Thyroid gland (tissue), 4 donors: Measurements from ENCODE around the gene BICDL1.

Experiments used
- CTCF ChIP-seq, 6 experiments: fragments of 200-600 bp in 3 of 6; fragments of 450-650 bp in 3 of 6; sonication (generic) in 3 of 6; IDR thresholded peaks; one replicate each; pipeline ENCODE4 v1.5.1; 2016 to 2019; ENCODE audit warnings: antibody characterized with exemption in 6 of 6, mild to moderate bottlenecking in 2 of 6, inconsistent platforms in 1 of 6, moderate library complexity in 1 of 6
- POLR2A ChIP-seq, 2 donors: fragments of 450-650 bp; IDR thresholded peaks; one replicate each; pipeline ENCODE4 v1.6.1; 2017; ENCODE audit warnings: antibody characterized with exemption in 2 of 2, mild to moderate bottlenecking in 2 of 2, moderate library complexity in 1 of 2

DNA sequence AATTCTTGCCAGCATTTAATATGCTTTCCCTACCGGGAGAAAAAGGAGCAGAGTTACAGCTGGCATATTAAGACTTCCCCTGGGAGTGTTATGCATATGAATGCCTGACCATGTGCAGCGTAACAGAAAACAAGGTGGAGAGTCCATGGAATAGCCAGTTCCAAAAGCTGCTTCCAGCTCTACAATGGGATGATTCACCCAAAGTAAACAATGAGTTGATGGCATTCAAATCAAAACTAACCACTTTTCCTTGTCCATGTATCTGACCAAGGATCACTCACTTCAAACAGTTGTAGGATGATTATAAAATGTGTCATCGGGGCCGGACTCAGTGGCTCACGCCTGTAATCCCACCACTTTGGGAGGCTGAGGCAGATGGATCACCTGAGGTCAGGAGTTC lies 48.1 kb upstream of the BICDL1 start:
- no peak for TF ChIP-seq CTCF (IDR thresholded peaks at IDR 0.05)
- no peak for TF ChIP-seq POLR2A (IDR thresholded peaks at IDR 0.05)
